ENCODE data around the gene NMT1.

- TF ChIP-seq KLF17 (tag by site-specific recombination; IDR thresholded peaks at IDR 0.05) = no peak
- no peak for TF ChIP-seq CTCF (tag by site-specific recombination; IDR thresholded peaks at IDR 0.05)
- TF ChIP-seq EGR2 (tag by site-specific recombination; IDR thresholded peaks at IDR 0.05; ENCODE audit: low read depth) = no peak
- TF ChIP-seq ELK4 (IDR thresholded peaks at IDR 0.05; ENCODE audit: borderline replicate concordance, low read depth, low read length) = no peak
Measured at GRCh38 chr17:45144199-45145034, 83.3 kb downstream of the NMT1 start.

Measured in HEK293 (cell line).